GM18858 (cell line): ENCODE data around the gene CLNS1A.
"Not testable (repeated sequence)": the region's sequence is repeated elsewhere in the genome, so short reads cannot be mapped to it uniquely, and the experiment has no call there.

ENCODE experiments used
- ATAC-seq: cut with Tn5 transposase; IDR thresholded peaks from one replicate; pipeline ENCODE4 v1.9.1; 2021; ENCODE audit not compliant: unreplicated experiment

CLNS1A gene

GRCh38 chr11:77637345-77638165 is at the start of gene CLNS1A:
CLNS1A (minus strand) TSS chr11:77637794; CDS start chr11:77637714, 80 bp downstream.
- ATAC-seq, result peak; percentile 88

- ATAC-seq, result no peak
These were observed 49.5 kb upstream of the CLNS1A start for GRCh38 chr11:77687088-77687487.

DNA sequence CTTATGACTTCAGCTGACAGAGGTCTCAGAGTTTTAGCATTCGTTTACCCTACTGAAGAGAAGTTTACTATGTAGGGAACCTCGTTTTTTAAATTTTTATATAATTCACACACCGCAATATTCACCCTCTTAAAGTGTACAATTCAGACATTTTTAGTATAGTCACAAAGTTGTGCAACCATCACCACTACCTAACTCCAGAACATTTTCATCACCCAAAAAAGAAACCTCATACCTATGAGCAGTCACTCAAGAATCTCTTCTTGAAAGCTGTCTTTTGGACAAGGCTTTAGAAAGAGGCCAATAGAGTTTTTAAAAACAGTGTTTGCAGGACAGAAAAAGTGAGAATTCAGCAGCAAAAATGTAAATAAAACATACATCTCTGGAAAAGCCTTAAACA is 39.5 kb upstream of the CLNS1A start:
- ATAC-seq, result no peak

GRCh38 chr11:77672264-77672663 is 34.7 kb upstream of the CLNS1A start:
- ATAC-seq, result no peak

- no peak for ATAC-seq
These were observed 32.4 kb upstream of the CLNS1A start for GRCh38 chr11:77669848-77670511.

DNA sequence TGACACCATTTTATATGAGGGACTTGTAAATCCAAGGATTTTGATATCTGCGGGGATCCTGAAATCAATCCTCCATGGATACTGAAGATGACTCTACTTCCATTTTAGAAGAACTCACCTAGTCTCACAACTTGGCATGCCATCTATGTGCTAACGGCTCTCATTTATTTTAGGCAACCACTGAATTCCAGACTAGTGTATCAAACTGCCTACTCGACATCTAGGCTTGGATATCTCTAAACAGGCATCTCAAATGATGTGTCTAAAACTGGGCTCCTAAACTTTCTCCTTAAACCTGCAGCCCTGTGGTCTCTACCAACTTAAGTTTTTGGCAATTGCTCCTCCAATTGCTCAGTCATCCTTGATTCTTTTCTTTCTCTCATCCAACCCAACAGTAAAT is 31.2 kb upstream of the CLNS1A start:
- ATAC-seq, result no peak

DNA sequence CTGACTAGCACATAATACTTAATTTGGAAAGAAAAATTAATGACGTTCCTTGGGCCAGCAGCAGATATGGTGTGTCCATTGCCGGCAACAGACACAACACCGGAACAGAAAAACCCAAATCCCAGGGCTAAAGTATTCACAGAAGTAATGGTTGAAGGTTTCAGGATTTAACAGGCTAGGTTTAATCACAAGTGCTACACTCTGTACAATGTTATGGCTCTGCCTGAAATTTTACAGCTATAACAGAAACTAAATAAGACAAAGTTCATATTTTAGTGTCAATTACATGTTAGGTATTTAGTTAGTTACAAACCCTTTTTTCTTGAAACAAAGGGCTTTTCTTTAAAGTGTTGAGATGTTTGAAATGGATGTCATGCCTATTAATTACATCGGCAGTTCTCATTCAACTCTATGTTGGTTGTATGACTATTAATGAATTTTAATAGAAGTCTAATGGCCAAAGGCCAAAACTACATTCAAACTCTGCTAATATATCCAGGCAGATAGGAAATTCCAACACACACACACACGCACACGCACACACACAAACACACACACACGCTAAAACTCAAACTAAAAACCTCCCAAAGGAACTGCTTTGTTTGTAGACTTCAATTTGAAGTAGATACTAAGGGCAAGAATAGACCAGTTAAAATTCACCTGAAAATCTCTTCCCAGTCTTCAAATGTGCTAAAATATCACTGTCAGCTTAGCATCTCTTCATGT is 27.8 kb upstream of the CLNS1A start:
- no peak for ATAC-seq

DNA sequence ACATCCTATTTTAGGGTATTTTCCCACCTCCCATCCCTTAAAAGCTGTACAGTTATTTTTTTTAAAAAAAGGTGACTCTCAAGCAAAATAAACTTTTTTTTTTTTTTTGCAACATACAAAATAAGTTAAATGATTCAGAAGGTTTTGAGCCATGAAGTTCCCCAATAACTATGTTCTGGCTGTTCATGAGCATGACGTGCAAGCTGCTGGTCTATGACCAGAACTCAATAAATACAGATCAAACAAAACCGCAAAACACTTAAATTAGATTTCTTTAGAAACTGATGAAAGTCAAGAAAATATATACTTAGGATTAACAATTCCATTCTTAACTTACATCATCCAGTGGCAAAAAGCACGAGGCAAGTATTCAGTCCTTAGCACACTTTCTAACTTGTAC is 24.1 kb upstream of the CLNS1A start:
- ATAC-seq, result no peak

- ATAC-seq, result no peak
These were observed 23.4 kb upstream of the CLNS1A start for GRCh38 chr11:77660947-77661346.

DNA sequence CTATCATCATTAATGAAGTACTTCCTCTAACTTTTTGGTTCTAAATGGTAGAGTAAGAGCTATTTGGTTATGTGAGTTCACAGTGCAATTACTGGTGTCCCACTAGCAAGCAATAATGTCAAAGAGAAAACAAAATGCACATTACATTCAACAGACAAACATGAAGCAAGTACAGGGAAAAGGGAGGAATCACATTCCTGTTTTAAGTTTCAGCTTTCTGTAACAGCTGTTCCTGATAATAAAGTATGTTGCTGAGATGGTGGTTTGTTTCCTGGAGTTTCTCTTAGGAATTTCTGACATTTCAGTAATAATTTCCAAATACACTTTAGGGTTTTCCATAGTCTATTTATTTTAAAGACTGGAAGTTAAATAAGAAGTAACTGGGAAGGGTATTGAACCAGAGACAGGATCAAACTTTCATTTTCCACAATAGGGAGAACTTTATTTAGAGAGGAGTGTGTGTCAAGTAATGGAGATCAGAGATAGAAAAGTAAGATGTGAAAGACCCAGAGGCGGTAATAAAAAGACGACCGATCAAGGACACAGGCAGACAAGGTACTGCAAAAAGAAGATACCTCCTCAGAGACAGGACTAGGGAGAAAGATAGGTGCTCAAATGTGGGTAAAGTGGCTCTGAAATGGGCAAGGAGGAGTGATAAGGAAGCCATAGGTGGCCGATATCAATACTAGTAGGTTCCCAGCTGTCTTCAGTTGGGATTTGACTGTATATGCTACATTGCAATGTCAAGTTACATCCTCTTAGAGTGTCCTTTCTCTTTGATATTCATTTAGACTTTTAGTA is 20.8 kb upstream of the CLNS1A start:
- ATAC-seq, result no peak

- no peak for ATAC-seq
These were observed 18.8 kb upstream of the CLNS1A start for GRCh38 chr11:77656362-77656761.

DNA sequence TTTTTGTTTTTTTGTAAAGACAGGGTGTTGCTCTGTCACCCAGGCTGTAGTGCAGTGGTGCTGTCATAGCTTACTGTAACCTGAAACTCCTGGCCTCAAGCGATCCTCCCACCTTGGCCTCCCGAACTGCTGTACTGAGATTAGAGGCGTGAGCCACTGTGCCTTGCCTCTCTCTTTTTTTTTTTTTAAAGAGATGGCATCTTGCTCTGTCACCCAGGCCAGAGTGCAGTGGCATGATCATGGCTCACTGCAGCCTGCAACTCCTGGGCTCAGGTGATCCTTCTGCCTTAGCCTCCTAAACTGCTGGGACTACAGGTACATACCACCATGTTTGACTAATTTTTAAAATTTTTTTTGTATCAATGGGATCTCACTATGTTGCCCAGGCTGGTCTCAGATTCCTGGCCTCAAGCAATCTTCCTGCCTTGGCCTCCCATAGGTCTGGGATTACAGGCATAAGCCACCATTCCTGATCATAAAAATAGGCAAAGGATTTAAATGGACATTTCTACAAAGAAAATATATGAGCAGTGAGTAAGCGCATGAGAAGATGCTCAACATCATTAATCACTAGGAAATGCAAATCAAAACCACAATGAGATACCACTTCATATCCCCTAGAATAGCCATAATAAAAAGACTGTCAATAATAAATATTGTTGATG is 17.3 kb upstream of the CLNS1A start:
- ATAC-seq, result no peak

GRCh38 chr11:77650123-77650522 is 12.5 kb upstream of the CLNS1A start:
- no peak for ATAC-seq

DNA sequence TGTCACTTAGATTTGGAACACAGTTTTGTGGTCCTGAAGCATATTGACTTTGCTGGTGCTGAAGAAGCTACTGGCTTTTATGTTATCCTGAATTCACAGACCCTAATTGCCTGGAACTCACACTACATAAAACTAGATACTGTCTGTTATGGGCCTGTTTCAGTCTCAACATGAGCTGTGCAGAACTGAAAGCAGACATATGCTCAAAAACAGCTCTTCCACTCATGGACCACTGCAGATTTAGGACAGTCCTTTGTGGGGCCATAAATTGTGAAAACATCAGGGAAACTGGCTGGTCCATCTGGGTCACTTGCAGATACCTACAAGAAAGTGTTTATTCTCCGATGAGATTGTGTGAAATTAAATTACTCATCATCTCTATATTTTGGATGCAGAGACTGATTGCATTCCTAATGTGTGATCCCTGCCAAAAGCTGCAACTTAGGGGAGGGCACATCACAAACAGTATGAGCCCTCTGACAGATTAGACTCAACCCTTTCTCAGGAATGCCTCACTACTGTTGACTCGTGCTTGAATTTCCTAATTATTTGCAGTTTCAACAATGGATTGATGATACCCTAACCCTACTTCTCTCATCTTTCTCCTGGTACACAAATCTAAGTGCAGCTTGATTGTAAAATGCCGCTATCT is 10.2 kb upstream of the CLNS1A start:
- ATAC-seq, result no peak

GRCh38 chr11:77644887-77645286 is 7.3 kb upstream of the CLNS1A start:
- no peak for ATAC-seq

GRCh38 chr11:77642228-77642627 is 4.6 kb upstream of the CLNS1A start:
- no peak for ATAC-seq

- ATAC-seq, result no peak
These were observed 756 bp downstream of the CLNS1A start for GRCh38 chr11:77636731-77637344.

- not testable (repeated sequence) for ATAC-seq
These were observed 3.7 kb downstream of the CLNS1A start for GRCh38 chr11:77633926-77634325.

- no peak for ATAC-seq
These were observed 7.4 kb downstream of the CLNS1A start for GRCh38 chr11:77630157-77630710.
